Nephron (organoid): Measurements from ENCODE around the gene CIAO2A.

Experiments
- H3K27ac Mint-ChIP-seq, 3 experiments: 2 replicates each; pipeline ENCODE4 v1.8.0; 2020; ENCODE audit warnings: mixed read lengths in 3 of 3, mild to moderate bottlenecking in 2 of 3, moderate library complexity in 1 of 3
- H3K27me3 Mint-ChIP-seq: 2 replicates; pipeline ENCODE4 v1.8.0; 2021; ENCODE audit warnings: low read depth, mild to moderate bottlenecking, moderate library complexity, mixed read lengths
- H3K36me3 Mint-ChIP-seq: 2 replicates; pipeline ENCODE4 v1.8.0; 2020; ENCODE audit warnings: low read depth, mixed read lengths
- H3K4me1 Mint-ChIP-seq: 2 replicates; pipeline ENCODE4 v1.8.0; 2020; ENCODE audit warnings: mixed read lengths
- H3K4me3 Mint-ChIP-seq, 3 experiments: 2 replicates each; pipeline ENCODE4 v1.8.0; 2020; ENCODE audit warnings: mild to moderate bottlenecking in 3 of 3, mixed read lengths in 3 of 3, moderate library complexity in 2 of 3
- H3K9me3 Mint-ChIP-seq: 2 replicates; pipeline ENCODE4 v1.8.0; 2020; ENCODE audit warnings: mixed read lengths
- CTCF ChIP-seq, 3 experiments: fragments of 200-600 bp; sonication (generic); IDR thresholded peaks; one replicate each; pipeline ENCODE4 v1.5.0; 2021; ENCODE audit warnings: antibody characterized with exemption in 3 of 3; ENCODE audit not compliant: unreplicated experiment in 3 of 3

The CIAO2A gene

GRCh38 chr15:64095795-64096667 lies 2.4 kb upstream of the CIAO2A start, which contains the start of gene SNX1:
TSS of gene SNX1 (plus strand) at chr15:64095982. CDS start at chr15:64096014, 32 bp downstream.
- no peak for TF ChIP-seq CTCF (IDR thresholded peaks at IDR 0.05; ENCODE audit: unreplicated experiment in 3 of 3)
- Mint-ChIP-seq H3K36me3 (no peaks in the 10 kb centered on the region), H3K4me1 (peaks cover 45% of the 10 kb centered on the region), H3K9me3 (no peaks in the 10 kb centered on the region), H3K4me3 (peak within 1 kb of the TSS; percentile 96 to 99 (median 97)), H3K27me3 (no peaks in the 10 kb centered on the region), H3K27ac (peak within 1 kb of the TSS; percentile 96 to 98 (median 98))

- no peak for TF ChIP-seq CTCF (IDR thresholded peaks at IDR 0.05; ENCODE audit: unreplicated experiment in 3 of 3)
- Mint-ChIP-seq H3K27me3 (no peaks in the 10 kb centered on the region), H3K4me3 (peak overlapping the region; percentile 96 to 99 (median 97)), H3K36me3 (no peaks in the 10 kb centered on the region), H3K27ac (peak overlapping the region; percentile 96 to 98 (median 98)), H3K4me1 (peaks cover 50% of the 10 kb centered on the region), H3K9me3 (no peaks in the 10 kb centered on the region)
Measured at GRCh38 chr15:64095431-64095794, 1.8 kb upstream of the CIAO2A start.

GRCh38 chr15:64092864-64093626 lies 593 bp downstream of the CIAO2A start:
- no peaks in the 10 kb centered on the region for H3K9me3 Mint-ChIP-seq
- H3K27ac Mint-ChIP-seq, result peak overlapping the region; percentile 98 to 99 (median 99)
- no peaks in the 10 kb centered on the region for H3K27me3 Mint-ChIP-seq
- peaks cover 56% of the 10 kb centered on the region for H3K4me1 Mint-ChIP-seq
- no peak for TF ChIP-seq CTCF (IDR thresholded peaks at IDR 0.05; ENCODE audit: unreplicated experiment in 3 of 3)
- peak overlapping the region; percentile 96 to 98 (median 97) for H3K4me3 Mint-ChIP-seq
- H3K36me3 Mint-ChIP-seq, result peaks cover 18% of the 10 kb centered on the region

- TF ChIP-seq CTCF (IDR thresholded peaks at IDR 0.05; ENCODE audit: unreplicated experiment in 3 of 3), result peak in 1 of 3 experiments; percentile 19
- Mint-ChIP-seq H3K4me3 (peak overlapping the region; percentile 96 to 98 (median 97)), H3K27me3 (no peaks in the 10 kb centered on the region), H3K27ac (peak overlapping the region; percentile 98 to 99 (median 99)), H3K36me3 (peaks cover 26% of the 10 kb centered on the region), H3K9me3 (no peaks in the 10 kb centered on the region), H3K4me1 (peaks cover 48% of the 10 kb centered on the region)
Measured at GRCh38 chr15:64092075-64092820, 1.4 kb downstream of the CIAO2A start.

- TF ChIP-seq CTCF (IDR thresholded peaks at IDR 0.05; ENCODE audit: unreplicated experiment in 3 of 3), result no peak
- peak overlapping the region; percentile 41 to 64 (median 57) for H3K4me3 Mint-ChIP-seq
- H3K27me3 Mint-ChIP-seq, result no peaks in the 10 kb centered on the region
- H3K9me3 Mint-ChIP-seq, result no peaks in the 10 kb centered on the region
- H3K36me3 Mint-ChIP-seq, result peaks cover 33% of the 10 kb centered on the region
- peak overlapping the region in 1 of 3 experiments; percentile 23 for H3K27ac Mint-ChIP-seq
- H3K4me1 Mint-ChIP-seq, result peaks cover 39% of the 10 kb centered on the region
Measured at GRCh38 chr15:64090527-64090926, 3.1 kb downstream of the CIAO2A start.
